Transverse colon (tissue), 3 donors: ENCODE measurements around the gene EXT2.

Source experiments
- EP300 ChIP-seq: sonication (generic); formaldehyde crosslinking; IDR thresholded peaks from one replicate; pipeline ENCODE4 v1.6.1; 2017; ENCODE audit warnings: antibody characterized with exemption, low read depth
- TF ChIP-seq, protein P1 (sequence below), 5 experiments: fragments of 200-600 bp in 3 of 5; fragments of 450-650 bp in 2 of 5; sonication (generic) in 3 of 5; IDR thresholded peaks; 1 replicate in 2 of 5; 2 replicates in 3 of 5; pipeline ENCODE4 v1.5.1; 2016 to 2017; ENCODE audit warnings: antibody characterized with exemption in 5 of 5, inconsistent platforms in 3 of 5, mild to moderate bottlenecking in 2 of 5, moderate library complexity in 1 of 5

DNA sequence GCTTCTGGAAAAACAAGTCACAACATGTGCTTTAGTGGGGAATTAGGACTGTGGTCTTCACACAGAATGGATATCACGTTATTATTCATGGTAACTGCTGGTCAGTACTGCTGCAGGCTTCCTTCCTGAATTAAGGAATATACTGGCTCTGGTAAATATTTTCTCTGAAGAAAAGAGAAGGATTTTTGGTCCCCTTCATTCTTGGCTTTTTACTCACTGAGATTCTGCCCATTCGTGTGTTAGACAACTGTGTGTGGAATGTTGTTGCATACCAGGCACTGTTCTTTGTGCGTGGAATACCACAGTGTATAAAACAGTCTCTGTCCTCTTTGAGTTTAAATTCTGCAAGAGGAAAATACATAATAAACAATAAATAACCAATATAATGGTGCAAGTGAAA lies 134.1 kb downstream of the EXT2 start:
- TF ChIP-seq, protein P1, sequence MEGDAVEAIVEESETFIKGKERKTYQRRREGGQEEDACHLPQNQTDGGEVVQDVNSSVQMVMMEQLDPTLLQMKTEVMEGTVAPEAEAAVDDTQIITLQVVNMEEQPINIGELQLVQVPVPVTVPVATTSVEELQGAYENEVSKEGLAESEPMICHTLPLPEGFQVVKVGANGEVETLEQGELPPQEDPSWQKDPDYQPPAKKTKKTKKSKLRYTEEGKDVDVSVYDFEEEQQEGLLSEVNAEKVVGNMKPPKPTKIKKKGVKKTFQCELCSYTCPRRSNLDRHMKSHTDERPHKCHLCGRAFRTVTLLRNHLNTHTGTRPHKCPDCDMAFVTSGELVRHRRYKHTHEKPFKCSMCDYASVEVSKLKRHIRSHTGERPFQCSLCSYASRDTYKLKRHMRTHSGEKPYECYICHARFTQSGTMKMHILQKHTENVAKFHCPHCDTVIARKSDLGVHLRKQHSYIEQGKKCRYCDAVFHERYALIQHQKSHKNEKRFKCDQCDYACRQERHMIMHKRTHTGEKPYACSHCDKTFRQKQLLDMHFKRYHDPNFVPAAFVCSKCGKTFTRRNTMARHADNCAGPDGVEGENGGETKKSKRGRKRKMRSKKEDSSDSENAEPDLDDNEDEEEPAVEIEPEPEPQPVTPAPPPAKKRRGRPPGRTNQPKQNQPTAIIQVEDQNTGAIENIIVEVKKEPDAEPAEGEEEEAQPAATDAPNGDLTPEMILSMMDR (IDR thresholded peaks at IDR 0.05), result no peak
- TF ChIP-seq EP300, result no peak
